ENCODE results near the gene CFAP107. TPM values are rescaled to one million over a fixed set of nuclear protein-coding genes. Genes with fewer than 3 reads are reported as not detected.

Gene CFAP107
- total and polyA plus RNA-seq, 2 of the 4 experiments (the other 2 are of a cell fraction), result not detected

- Histone ChIP-seq H4K91ac (ENCODE audit: insufficient read depth, low read depth, low read length) (no peak overlapping the region), H2AFZ (replicated peaks; ENCODE audit: low read length, poor library complexity) (no peak overlapping the region), H3K27me3 (ENCODE audit: control insufficient read depth, insufficient read depth, low read length) (no peaks in the 10 kb centered on the region), H3K79me1 (ENCODE audit: low read depth in 1 of 2, low read length in 2 of 2) (no peaks in the 10 kb centered on the region), H2BK15ac (ENCODE audit: low read depth, low read length) (no peak overlapping the region), H3K4me1 (ENCODE audit: control insufficient read depth, insufficient read depth, low read length) (no peaks in the 10 kb centered on the region), H3K36me3 (ENCODE audit: control insufficient read depth, insufficient read depth, low read length) (no peaks in the 10 kb centered on the region), H4K5ac (ENCODE audit: low read depth, low read length) (no peak overlapping the region), H2AK9ac (replicated peaks; ENCODE audit: low read depth, low read length, poor library complexity) (no peak overlapping the region), H3K56ac (ENCODE audit: extremely low read depth, insufficient read depth, low read length) (no peak overlapping the region), H3K23ac (ENCODE audit: low read depth, low read length) (no peak overlapping the region), H2AK5ac (ENCODE audit: low read depth, low read length) (no peak overlapping the region), H3K4me3 (ENCODE audit: insufficient read depth, low read depth, low read length) (no peak overlapping the region), H3K9ac (ENCODE audit: low read depth, low read length) (no peak overlapping the region), H3K14ac (replicated peaks; ENCODE audit: low read depth, low read length) (no peak overlapping the region), H2BK5ac (ENCODE audit: low read depth, low read length, poor library complexity, severe bottlenecking) (no peak overlapping the region), H2BK120ac (ENCODE audit: low read depth, low read length) (no peak overlapping the region), H3K9me1 (ENCODE audit: insufficient read depth, low read length) (no peaks in the 10 kb centered on the region), H3K27ac (ENCODE audit: insufficient read depth, low read length) (no peak overlapping the region), H3K4ac (ENCODE audit: low read depth, low read length) (no peak overlapping the region), H2BK20ac (ENCODE audit: low read depth, low read length) (no peak overlapping the region), H3K4me2 (ENCODE audit: low read depth, low read length) (no peak overlapping the region), H4K20me1 (ENCODE audit: insufficient read depth, low read length) (no peaks in the 10 kb centered on the region), H3K18ac (ENCODE audit: low read depth, low read length) (no peak overlapping the region), H4K8ac (ENCODE audit: low read depth in 2 of 2, low read length in 2 of 2) (no peak overlapping the region), H3K9me3 (ENCODE audit: control insufficient read depth, insufficient read depth, low read length) (peaks cover 36% of the 10 kb centered on the region)
- dilution Hi-C loops (cut with HindIII; ENCODE audit: low sequenced_read_pairs, unreplicated experiment) (no loop called here), intact Hi-C loops (cut with micrococcal nuclease) (no loop called here), in situ Hi-C loops (cut with MboI; ENCODE audit: low sequenced_read_pairs) (no loop called here)
- no TSS peak for BruUV-seq (replicated peaks)
- DNase-seq, result no peak
- no CpG with 5 or more reads among the region's 8 CpGs for WGBS, 2 experiments (ENCODE audit: extremely low coverage in 2 of 2, insufficient read length in 1 of 2)
- ChIA-PET CTCF (no interaction called here), POLR2A (ENCODE audit: unreplicated experiment) (no interaction called here)
- no peak for ATAC-seq (ENCODE audit: low read depth)
- TF ChIP-seq MAFK (IDR thresholded peaks at IDR 0.05; ENCODE audit: low read depth, low read length), result no peak
- no peak for TF ChIP-seq RFX5 (IDR thresholded peaks at IDR 0.05; ENCODE audit: low read depth, low read length)
- no peak for TF ChIP-seq POLR2A (IDR thresholded peaks at IDR 0.05; ENCODE audit: low read depth, low read length)
- no peak for TF ChIP-seq ELK1 (IDR thresholded peaks at IDR 0.05; ENCODE audit: borderline replicate concordance, low read depth, low read length)
- no peak for TF ChIP-seq NFE2L2 (IDR thresholded peaks at IDR 0.05; ENCODE audit: low read depth, low read length)
- no peak for TF ChIP-seq CHD1 (IDR thresholded peaks at IDR 0.05; ENCODE audit: low read depth, low read length)
- TF ChIP-seq SMC3 (IDR thresholded peaks at IDR 0.05; ENCODE audit: low read depth, low read length), result no peak
These were observed 29.4 kb downstream of the CFAP107 start for GRCh38 chr1:12775443-12775842.

Measured in IMR-90 (cell line).